Measurements from ENCODE around the gene OR13C9.

DNA sequence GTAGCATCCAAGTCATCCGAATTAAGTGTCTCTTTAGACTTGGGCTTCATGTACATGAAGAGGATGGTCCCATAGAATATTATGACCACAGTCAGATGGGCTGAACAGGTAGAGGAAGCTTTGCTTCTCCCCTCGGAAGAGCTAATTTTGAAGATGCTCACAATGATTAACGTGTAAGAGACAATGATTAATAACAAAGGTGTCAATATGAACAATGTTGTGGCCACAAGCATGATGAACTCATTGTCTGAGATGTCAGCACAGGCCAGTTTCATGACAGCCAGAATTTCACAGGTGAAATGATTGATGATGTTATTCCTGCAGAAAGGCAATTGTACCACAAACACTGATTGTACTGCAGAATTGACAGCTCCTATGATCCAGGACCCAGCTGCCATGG lies 13.2 kb downstream of the OR13C9 start:
- TF ChIP-seq SMC3 (conservative IDR thresholded peaks at IDR 0.05; ENCODE audit: poor library complexity) = no peak
- TF ChIP-seq POLR2AphosphoS5 (IDR thresholded peaks at IDR 0.05) = no peak
- TF ChIP-seq, protein P1, sequence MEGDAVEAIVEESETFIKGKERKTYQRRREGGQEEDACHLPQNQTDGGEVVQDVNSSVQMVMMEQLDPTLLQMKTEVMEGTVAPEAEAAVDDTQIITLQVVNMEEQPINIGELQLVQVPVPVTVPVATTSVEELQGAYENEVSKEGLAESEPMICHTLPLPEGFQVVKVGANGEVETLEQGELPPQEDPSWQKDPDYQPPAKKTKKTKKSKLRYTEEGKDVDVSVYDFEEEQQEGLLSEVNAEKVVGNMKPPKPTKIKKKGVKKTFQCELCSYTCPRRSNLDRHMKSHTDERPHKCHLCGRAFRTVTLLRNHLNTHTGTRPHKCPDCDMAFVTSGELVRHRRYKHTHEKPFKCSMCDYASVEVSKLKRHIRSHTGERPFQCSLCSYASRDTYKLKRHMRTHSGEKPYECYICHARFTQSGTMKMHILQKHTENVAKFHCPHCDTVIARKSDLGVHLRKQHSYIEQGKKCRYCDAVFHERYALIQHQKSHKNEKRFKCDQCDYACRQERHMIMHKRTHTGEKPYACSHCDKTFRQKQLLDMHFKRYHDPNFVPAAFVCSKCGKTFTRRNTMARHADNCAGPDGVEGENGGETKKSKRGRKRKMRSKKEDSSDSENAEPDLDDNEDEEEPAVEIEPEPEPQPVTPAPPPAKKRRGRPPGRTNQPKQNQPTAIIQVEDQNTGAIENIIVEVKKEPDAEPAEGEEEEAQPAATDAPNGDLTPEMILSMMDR (IDR thresholded peaks at IDR 0.05; ENCODE audit: poor library complexity, severe bottlenecking) = no peak
- no peak for TF ChIP-seq EZH2 (IDR thresholded peaks at IDR 0.05; ENCODE audit: borderline replicate concordance, insufficient read depth, low read length, poor library complexity, severe bottlenecking)
- TF ChIP-seq EP300 (conservative IDR thresholded peaks at IDR 0.05; ENCODE audit: poor library complexity, severe bottlenecking) = no peak
